ENCODE results near the gene PDE7B.

DNA sequence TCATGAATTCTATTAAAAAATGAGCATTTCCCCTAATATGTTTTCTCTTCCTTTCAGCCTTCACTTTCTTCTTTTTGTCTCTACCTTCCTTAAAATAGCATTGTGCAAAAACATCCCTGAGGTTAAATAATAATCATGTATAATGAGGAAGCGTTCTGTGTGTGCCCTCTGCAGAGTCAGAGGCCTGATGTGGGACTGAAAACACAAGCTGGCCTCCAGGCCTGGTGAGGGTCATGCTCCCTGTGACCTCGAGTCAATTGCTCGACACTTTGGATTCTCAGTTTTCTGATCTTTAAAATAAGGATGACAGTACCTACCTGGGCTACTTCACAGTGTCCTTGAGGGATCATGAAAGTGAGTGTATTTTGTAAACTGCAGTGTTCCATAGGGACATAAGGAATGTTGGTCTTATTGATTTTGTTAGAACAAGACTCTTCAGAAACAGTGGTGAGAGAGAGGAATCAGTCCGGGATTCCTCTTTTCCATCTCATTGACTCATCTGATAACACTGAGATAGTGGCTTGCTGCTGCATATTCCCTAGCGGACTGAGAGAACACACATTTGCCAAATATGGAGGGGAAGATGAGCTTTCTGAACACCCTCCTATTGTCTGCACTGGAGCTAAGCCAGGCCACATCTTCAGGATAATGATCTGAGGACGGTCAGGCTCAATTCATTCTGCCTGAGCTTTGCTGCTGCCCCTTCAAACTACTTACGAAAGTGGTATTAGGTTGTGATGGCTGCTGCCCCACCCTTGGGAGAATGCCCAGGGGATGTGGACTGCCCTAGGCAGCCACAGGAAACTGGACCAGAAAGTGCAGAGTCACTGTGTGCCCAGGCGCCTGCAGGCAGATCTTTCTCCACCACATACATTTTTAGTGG, 39.6 kb upstream of the PDE7B start:
- TF ChIP-seq ZNF138 (CRISPR knock-in tag; conservative IDR thresholded peaks at IDR 0.05) (no peak), FOXJ3 (CRISPR knock-in tag; IDR thresholded peaks at IDR 0.05; ENCODE audit: borderline replicate concordance) (no peak), GABPB1 (CRISPR knock-in tag; IDR thresholded peaks at IDR 0.05) (no peak), RELA (CRISPR knock-in tag; IDR thresholded peaks at IDR 0.05; ENCODE audit: borderline replicate concordance) (no peak), CBFB (CRISPR knock-in tag; IDR thresholded peaks at IDR 0.05; ENCODE audit: low read depth) (no peak), SMAD4 (CRISPR knock-in tag; IDR thresholded peaks at IDR 0.05) (no peak), NR1H2 (CRISPR knock-in tag; IDR thresholded peaks at IDR 0.05) (no peak)
- TF ChIP-seq, protein P1, sequence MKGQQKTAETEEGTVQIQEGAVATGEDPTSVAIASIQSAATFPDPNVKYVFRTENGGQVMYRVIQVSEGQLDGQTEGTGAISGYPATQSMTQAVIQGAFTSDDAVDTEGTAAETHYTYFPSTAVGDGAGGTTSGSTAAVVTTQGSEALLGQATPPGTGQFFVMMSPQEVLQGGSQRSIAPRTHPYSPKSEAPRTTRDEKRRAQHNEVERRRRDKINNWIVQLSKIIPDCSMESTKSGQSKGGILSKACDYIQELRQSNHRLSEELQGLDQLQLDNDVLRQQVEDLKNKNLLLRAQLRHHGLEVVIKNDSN (CRISPR knock-in tag; IDR thresholded peaks at IDR 0.05): no peak
- TF ChIP-seq, protein P2, sequence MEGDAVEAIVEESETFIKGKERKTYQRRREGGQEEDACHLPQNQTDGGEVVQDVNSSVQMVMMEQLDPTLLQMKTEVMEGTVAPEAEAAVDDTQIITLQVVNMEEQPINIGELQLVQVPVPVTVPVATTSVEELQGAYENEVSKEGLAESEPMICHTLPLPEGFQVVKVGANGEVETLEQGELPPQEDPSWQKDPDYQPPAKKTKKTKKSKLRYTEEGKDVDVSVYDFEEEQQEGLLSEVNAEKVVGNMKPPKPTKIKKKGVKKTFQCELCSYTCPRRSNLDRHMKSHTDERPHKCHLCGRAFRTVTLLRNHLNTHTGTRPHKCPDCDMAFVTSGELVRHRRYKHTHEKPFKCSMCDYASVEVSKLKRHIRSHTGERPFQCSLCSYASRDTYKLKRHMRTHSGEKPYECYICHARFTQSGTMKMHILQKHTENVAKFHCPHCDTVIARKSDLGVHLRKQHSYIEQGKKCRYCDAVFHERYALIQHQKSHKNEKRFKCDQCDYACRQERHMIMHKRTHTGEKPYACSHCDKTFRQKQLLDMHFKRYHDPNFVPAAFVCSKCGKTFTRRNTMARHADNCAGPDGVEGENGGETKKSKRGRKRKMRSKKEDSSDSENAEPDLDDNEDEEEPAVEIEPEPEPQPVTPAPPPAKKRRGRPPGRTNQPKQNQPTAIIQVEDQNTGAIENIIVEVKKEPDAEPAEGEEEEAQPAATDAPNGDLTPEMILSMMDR (IDR thresholded peaks at IDR 0.05): no peak
- TF ChIP-seq, protein P3, sequence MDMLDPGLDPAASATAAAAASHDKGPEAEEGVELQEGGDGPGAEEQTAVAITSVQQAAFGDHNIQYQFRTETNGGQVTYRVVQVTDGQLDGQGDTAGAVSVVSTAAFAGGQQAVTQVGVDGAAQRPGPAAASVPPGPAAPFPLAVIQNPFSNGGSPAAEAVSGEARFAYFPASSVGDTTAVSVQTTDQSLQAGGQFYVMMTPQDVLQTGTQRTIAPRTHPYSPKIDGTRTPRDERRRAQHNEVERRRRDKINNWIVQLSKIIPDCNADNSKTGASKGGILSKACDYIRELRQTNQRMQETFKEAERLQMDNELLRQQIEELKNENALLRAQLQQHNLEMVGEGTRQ (CRISPR knock-in tag; IDR thresholded peaks at IDR 0.05): no peak
- TF ChIP-seq, protein P4, sequence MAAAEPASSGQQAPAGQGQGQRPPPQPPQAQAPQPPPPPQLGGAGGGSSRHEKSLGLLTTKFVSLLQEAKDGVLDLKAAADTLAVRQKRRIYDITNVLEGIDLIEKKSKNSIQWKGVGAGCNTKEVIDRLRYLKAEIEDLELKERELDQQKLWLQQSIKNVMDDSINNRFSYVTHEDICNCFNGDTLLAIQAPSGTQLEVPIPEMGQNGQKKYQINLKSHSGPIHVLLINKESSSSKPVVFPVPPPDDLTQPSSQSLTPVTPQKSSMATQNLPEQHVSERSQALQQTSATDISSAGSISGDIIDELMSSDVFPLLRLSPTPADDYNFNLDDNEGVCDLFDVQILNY (CRISPR knock-in tag; IDR thresholded peaks at IDR 0.05): no peak

Measured in WTC11 (cell line).